ENCODE measurements around the gene NT5E. TPM values are rescaled to one million over a fixed set of nuclear protein-coding genes. Genes with fewer than 3 reads are reported as not detected.

The NT5E gene
- polyA plus RNA-seq, 1 of the 3 experiments (the other 2 are of a cell fraction) = 443 TPM

- TF ChIP-seq FOXJ3 (CRISPR knock-in tag; IDR thresholded peaks at IDR 0.05) = no peak
- no peak for TF ChIP-seq RXRA (IDR thresholded peaks at IDR 0.05; ENCODE audit: borderline replicate concordance, low read depth)
- no peak for TF ChIP-seq TAF1 (IDR thresholded peaks at IDR 0.05; ENCODE audit: borderline replicate concordance, low read depth, low read length)
- no peak for TF ChIP-seq CHD2 (IDR thresholded peaks at IDR 0.05; ENCODE audit: low read length, partially characterized antibody)
These were observed 35.1 kb downstream of the NT5E start (continued) for GRCh38 chr6:85484948-85485347.

GRCh38 chr6:85490516-85491248 is 40.8 kb downstream of the NT5E start:
- Histone ChIP-seq H3K36me3 (replicated peaks in 1 of 2; ENCODE audit: control insufficient read depth in 1 of 2, insufficient read depth in 2 of 2, low read length in 1 of 2) (peaks cover 79 to 81% of the 10 kb centered on the region in 2 experiments), H3K9ac (no peak overlapping the region), H3K9me3 (no peaks in the 10 kb centered on the region), H3K27me3 (ENCODE audit: insufficient read depth) (no peaks in the 10 kb centered on the region), H3K9me2 (no peaks in the 10 kb centered on the region), H3F3A (replicated peaks; ENCODE audit: insufficient read depth) (peaks cover 62% of the 10 kb centered on the region), H4K20me1 (ENCODE audit: insufficient read depth) (no peaks in the 10 kb centered on the region), H3K4me3 (ENCODE audit: low read depth in 2 of 2, low read length in 1 of 2) (no peak overlapping the region), H3K27ac (ENCODE audit: low read depth in 2 of 2, low read length in 1 of 2) (peak overlapping the region; percentile 21 to 76; a peak in 3 of 4 replicates), H3K79me2 (ENCODE audit: insufficient read depth) (0 out of 2 replicates have a peak, but pooled peaks cover 5% of the 10 kb centered on the region), H2AFZ (ENCODE audit: low read depth) (no peak overlapping the region), H3K4me2 (no peak overlapping the region; the same call in 1 of the 2 replicates), H3K4me1 (ENCODE audit: control insufficient read depth in 1 of 2, insufficient read depth in 2 of 2, low read depth in 1 of 2, low read length in 1 of 2) (peaks cover 3 to 11% of the 10 kb centered on the region in 2 experiments; a peak in 3 of 4 replicates)
- POLR2A ChIA-PET = no interaction called here
- 56% methylated on average over 6 of the region's 6 CpGs for WGBS (ENCODE audit: low lambda C conversion rate)
- DNase-seq = no peak
- CTCF ChIA-PET = interaction anchor here (2.9 to 5.2 kb wide), 2 partner anchors 7 to 136 kb away, joined by 19 to 53 read pairs; no protein-coding TSS in a partner anchor
- peak; percentile 73 for TF ChIP-seq NFIC (IDR thresholded peaks at IDR 0.05; ENCODE audit: borderline replicate concordance)
- no peak for TF ChIP-seq SIN3A (IDR thresholded peaks at IDR 0.05; ENCODE audit: borderline replicate concordance, low read depth, low read length)
- no peak for TF ChIP-seq ELF1 (IDR thresholded peaks at IDR 0.05)
- TF ChIP-seq NRF1 (IDR thresholded peaks at IDR 0.05; ENCODE audit: low read depth, low read length) = no peak
- no peak for TF ChIP-seq CHD2 (IDR thresholded peaks at IDR 0.05; ENCODE audit: low read length, partially characterized antibody)
- 0 out of 2 replicates have a peak, but pooled peaks have one; percentile 22 for TF ChIP-seq TEAD4 (IDR thresholded peaks at IDR 0.05; ENCODE audit: borderline replicate concordance, insufficient read depth)
- TF ChIP-seq TCF12 (IDR thresholded peaks at IDR 0.05) = no peak
- TF ChIP-seq MAX (IDR thresholded peaks at IDR 0.05; ENCODE audit: low read depth) = no peak
- no peak for TF ChIP-seq RFX5 (IDR thresholded peaks at IDR 0.05; ENCODE audit: low read length)
- TF ChIP-seq ZBTB33 (IDR thresholded peaks at IDR 0.05; ENCODE audit: borderline replicate concordance, low read depth) = no peak
- TF ChIP-seq SMC3 (IDR thresholded peaks at IDR 0.05; ENCODE audit: low read depth, low read length) = no peak
- peak; percentile 72 for TF ChIP-seq PBX3 (IDR thresholded peaks at IDR 0.05)
- TF ChIP-seq POLR2AphosphoS5 (IDR thresholded peaks at IDR 0.05; ENCODE audit: low read depth, low read length) = peak; percentile 17; the same call in 1 of the 2 replicates
- no peak for TF ChIP-seq IRF3 (IDR thresholded peaks at IDR 0.05; ENCODE audit: low read depth, low read length)
- TF ChIP-seq CTCF (IDR thresholded peaks at IDR 0.05) = no peak
- no peak for TF ChIP-seq GABPA (IDR thresholded peaks at IDR 0.05; ENCODE audit: low read depth)
- peak; percentile 23 to 62; a peak in 2 of 4 replicates for TF ChIP-seq EP300 (IDR thresholded peaks at IDR 0.05; ENCODE audit: borderline replicate concordance in 1 of 2, low read depth in 1 of 2, low read length in 1 of 2)
- TF ChIP-seq TAF1 (IDR thresholded peaks at IDR 0.05; ENCODE audit: borderline replicate concordance, low read depth, low read length) = no peak
- TF ChIP-seq USF1 (IDR thresholded peaks at IDR 0.05; ENCODE audit: borderline replicate concordance, low read depth) = no peak
- TF ChIP-seq JUND (IDR thresholded peaks at IDR 0.05) = no peak; the same call in 1 of the 2 replicates
- no peak for TF ChIP-seq MEF2A (IDR thresholded peaks at IDR 0.05; ENCODE audit: borderline replicate concordance, low read depth)
